CD4-positive, alpha-beta T cell treated with Interleukin-15 for 4 hours (primary cell): ENCODE data around the gene COL9A2.

Experiments used
- DNase-seq: peaks from one replicate; pipeline ENCODE4 v3.0.0-alpha.2; 2020; ENCODE audit warnings: low spot score

COL9A2 gene

GRCh38 chr1:40257688-40258444, 59.2 kb downstream of the COL9A2 start, which contains the start of gene ZMPSTE24:
TSS of gene ZMPSTE24 (plus strand) at chr1:40258236. CDS start at chr1:40258272, 36 bp downstream.
- DNase-seq, result peak; percentile 98

DNA sequence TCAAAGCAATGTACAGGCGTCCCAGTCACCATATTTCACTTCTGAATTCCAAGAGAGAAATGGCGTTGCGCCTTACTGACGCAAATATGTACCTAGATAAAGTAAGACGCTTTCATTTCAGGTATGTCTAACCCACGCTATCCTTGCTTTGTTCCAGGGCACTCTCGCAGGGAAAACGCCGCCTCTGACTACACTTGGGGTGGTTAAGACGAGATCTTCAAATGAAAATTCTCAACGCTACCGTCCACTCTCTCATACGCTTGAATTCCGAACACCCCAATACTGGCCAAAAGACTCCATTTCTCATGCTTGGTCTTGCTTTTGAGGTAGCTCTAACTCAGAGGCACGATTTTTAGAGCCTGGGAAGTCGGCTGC, 59.8 kb downstream of the COL9A2 start:
- DNase-seq, result no peak

- no peak for DNase-seq
Measured at GRCh38 chr1:40256401-40257084, 60.5 kb downstream of the COL9A2 start.

- no peak for DNase-seq
Measured at GRCh38 chr1:40255231-40255630, 61.9 kb downstream of the COL9A2 start.

GRCh38 chr1:40252601-40253000, 64.5 kb downstream of the COL9A2 start:
- no peak for DNase-seq

DNA sequence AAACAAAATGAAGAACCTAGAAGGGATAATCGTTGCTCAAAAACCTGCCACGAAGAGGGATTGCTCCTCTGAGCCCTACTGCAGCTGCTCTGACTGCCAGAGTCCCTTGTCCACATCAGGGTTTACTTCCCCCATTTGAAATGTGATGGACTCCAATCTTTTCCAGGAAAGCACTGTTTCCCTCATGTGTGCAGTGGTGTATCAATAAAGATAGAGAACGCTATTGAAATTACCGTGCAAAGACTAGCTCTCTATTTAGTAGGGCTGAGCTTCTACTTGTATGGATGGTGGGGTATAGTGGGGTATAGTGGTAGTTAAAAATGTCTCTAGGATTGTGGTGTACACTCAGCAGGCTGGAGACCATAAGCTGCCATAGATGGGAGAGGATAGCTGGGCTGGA, 65.6 kb downstream of the COL9A2 start:
- DNase-seq, result no peak
